GM12873 (cell line): Measurements from ENCODE around the gene AFG3L2.

ENCODE experiments used
- CTCF ChIP-seq: IDR thresholded peaks from 2 replicates; pipeline ENCODE4 v1.5.1; 2012; ENCODE audit warnings: low read depth, mild to moderate bottlenecking, moderate library complexity, low read length, control low read depth; ENCODE audit not compliant: insufficient read depth; ENCODE audit errors: missing control alignments

The AFG3L2 gene

GRCh38 chr18:12345491-12346239 is 31.4 kb downstream of the AFG3L2 start:
- no peak for TF ChIP-seq CTCF

DNA sequence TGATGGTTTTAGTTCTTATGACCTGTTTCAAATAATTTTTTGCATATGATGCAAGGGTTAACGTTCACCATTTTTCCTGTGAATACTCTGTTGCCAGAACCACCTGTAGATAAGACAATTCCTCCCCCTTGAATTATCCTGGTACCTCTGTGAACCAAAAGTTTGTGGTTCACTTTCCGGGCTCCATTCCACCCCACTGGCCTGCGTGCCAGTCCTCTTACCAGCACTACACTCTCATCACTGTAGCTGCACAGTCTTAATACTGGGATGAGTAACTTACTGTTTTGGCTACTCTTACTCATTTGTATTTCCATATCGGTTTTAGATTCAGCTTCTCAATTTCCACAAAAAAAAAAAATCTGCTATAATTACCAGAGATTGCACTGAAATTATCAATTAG is 34.4 kb downstream of the AFG3L2 start:
- no peak for TF ChIP-seq CTCF

- no peak for TF ChIP-seq CTCF
Measured at GRCh38 chr18:12340945-12341660, 35.9 kb downstream of the AFG3L2 start.

GRCh38 chr18:12338382-12338781 is 38.6 kb downstream of the AFG3L2 start:
- TF ChIP-seq CTCF: no peak

- no peak for TF ChIP-seq CTCF
Measured at GRCh38 chr18:12336887-12337286, 40.1 kb downstream of the AFG3L2 start.

DNA sequence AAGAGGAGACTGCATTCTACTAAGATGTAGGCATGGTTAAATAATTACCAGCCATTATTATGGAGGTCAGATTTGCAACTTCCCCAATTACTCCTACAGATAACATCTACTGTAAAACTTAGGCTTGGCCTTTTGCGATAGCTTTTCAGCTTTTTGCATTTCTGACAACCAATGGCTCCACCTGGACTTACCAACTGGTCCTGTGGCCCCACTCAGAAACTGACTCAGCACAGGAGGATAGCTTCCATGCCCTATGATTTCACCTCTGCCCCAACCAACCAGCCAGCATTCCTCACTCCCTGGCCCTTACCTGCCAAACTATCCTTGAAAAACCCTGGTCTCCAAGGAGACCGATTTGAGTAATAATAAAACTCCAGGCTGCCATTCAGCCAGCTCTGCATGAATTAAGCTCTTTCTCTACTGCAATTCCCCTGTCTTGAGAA is 40.8 kb downstream of the AFG3L2 start:
- no peak for TF ChIP-seq CTCF

DNA sequence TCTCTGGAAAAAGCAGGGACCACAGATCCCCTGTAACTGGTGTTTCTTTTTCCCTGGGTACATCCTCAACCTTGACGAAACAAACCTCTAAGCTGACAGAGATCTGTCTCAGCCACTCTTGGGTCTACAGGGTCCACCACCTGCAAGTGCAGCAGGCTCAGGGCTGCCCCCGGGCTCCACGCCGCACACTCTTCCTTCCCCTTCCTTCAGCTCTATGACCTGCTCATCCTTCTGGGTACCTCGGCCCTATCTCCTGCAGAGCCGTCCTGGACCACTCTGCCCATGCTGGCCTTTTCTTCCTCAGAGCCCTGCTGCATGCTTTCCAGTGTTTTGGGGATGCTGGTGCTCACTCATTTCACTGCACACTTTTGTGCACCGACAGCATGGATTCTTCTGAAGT is 41.5 kb downstream of the AFG3L2 start:
- no peak for TF ChIP-seq CTCF
